Measurements from ENCODE around the gene CCAR1. TPM values are rescaled to one million over a fixed set of nuclear protein-coding genes. Genes with fewer than 3 reads are reported as not detected.
"Not testable (repeated sequence)": the region's sequence is repeated elsewhere in the genome, so short reads cannot be mapped to it uniquely, and the experiment has no call there.

Gene CCAR1
- total RNA-seq, 1 experiment from 2014 or later, result 103 TPM

DNA sequence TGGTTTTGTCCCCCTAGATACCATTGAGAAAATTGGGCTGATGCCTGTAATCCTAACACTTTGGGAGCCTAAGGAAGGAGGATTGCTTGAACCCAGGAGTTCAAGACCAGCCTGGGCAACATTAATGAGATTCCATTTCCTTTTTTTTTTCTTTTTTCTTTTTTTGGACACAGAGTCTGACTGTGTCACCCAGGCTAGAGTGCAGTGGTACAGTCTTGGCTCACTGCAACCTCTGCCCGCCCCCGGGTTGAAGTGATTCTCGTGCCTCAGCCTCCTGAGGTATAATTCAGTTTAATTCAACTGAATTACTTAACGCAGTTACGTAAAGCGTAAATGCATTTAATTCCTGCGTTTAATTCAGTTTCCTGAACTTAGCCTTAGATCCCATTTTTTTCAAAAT is 13.3 kb downstream of the CCAR1 start:
- Mint-ChIP-seq H3K27ac (ENCODE audit: low read depth, unreplicated experiment) (no peak overlapping the region), H3K4me1 (ENCODE audit: insufficient read depth, unreplicated experiment) (no peaks in the 10 kb centered on the region), H3K36me3 (ENCODE audit: insufficient read depth, unreplicated experiment) (peaks cover 100% of the 10 kb centered on the region), H3K4me3 (ENCODE audit: unreplicated experiment) (no peak overlapping the region), H3K27me3 (ENCODE audit: insufficient read depth, unreplicated experiment) (no peaks in the 10 kb centered on the region), H3K9me3 (ENCODE audit: unreplicated experiment) (no peaks in the 10 kb centered on the region)
- no TSS peak for BruUV-seq (replicated peaks)
- ChIA-PET POLR2A (no interaction called here), CTCF (interaction anchor here (0.5 to 0.7 kb wide), 2 partner anchors 45 to 183 kb away, joined by 3 to 4 read pairs; no protein-coding TSS in a partner anchor)
- TF ChIP-seq, protein P1, sequence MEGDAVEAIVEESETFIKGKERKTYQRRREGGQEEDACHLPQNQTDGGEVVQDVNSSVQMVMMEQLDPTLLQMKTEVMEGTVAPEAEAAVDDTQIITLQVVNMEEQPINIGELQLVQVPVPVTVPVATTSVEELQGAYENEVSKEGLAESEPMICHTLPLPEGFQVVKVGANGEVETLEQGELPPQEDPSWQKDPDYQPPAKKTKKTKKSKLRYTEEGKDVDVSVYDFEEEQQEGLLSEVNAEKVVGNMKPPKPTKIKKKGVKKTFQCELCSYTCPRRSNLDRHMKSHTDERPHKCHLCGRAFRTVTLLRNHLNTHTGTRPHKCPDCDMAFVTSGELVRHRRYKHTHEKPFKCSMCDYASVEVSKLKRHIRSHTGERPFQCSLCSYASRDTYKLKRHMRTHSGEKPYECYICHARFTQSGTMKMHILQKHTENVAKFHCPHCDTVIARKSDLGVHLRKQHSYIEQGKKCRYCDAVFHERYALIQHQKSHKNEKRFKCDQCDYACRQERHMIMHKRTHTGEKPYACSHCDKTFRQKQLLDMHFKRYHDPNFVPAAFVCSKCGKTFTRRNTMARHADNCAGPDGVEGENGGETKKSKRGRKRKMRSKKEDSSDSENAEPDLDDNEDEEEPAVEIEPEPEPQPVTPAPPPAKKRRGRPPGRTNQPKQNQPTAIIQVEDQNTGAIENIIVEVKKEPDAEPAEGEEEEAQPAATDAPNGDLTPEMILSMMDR (IDR thresholded peaks at IDR 0.05; ENCODE audit: unreplicated experiment), result no peak
- no peak for DNase-seq (ENCODE audit: unreplicated experiment)
- intact Hi-C loops (cut with micrococcal nuclease), result no loop called here

- intact Hi-C loops (cut with micrococcal nuclease), result no loop called here
- CTCF ChIA-PET, result interaction anchor here (0.6 to 0.7 kb wide), 5 partner anchors 141 to 1473 kb away, joined by 3 to 4 read pairs (median 3); no protein-coding TSS in a partner anchor
- Mint-ChIP-seq H3K36me3 (ENCODE audit: insufficient read depth, unreplicated experiment) (peaks cover 100% of the 10 kb centered on the region), H3K4me1 (ENCODE audit: insufficient read depth, unreplicated experiment) (no peaks in the 10 kb centered on the region), H3K27me3 (ENCODE audit: insufficient read depth, unreplicated experiment) (no peaks in the 10 kb centered on the region), H3K9me3 (ENCODE audit: unreplicated experiment) (no peaks in the 10 kb centered on the region), H3K27ac (ENCODE audit: low read depth, unreplicated experiment) (no peak overlapping the region), H3K4me3 (ENCODE audit: unreplicated experiment) (no peak overlapping the region)
- no peak for DNase-seq (ENCODE audit: unreplicated experiment)
- TF ChIP-seq, protein P1 (IDR thresholded peaks at IDR 0.05; ENCODE audit: unreplicated experiment), result no peak
- no TSS peak for BruUV-seq (replicated peaks)
- POLR2A ChIA-PET, result no interaction called here
These were observed 14.1 kb downstream of the CCAR1 start for GRCh38 chr10:68735119-68735518.

DNA sequence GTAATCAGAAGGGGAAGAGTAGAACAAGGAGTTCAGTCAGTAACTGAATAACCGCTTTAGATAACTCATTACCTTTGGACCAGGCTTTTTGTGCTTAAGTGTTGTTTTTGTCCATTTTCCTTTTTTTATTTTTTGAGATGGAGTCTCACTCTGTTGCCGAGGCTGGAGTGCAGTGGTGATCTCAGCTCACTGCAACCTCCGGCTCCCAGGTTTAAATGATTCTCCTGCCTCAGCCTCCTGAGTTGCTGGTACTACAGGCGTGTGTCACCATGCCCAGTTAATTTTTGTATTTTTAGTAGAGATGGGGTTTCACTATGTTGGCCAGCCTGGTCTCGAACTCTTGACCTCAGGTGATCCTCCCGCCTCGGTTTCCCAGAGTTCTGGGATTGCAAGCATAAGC is 14.7 kb downstream of the CCAR1 start:
- intact Hi-C loops (cut with micrococcal nuclease); H3K9me3 Mint-ChIP-seq (ENCODE audit: unreplicated experiment); H3K4me1 Mint-ChIP-seq (ENCODE audit: insufficient read depth, unreplicated experiment); DNase-seq (ENCODE audit: unreplicated experiment); BruUV-seq (replicated peaks); H3K27ac Mint-ChIP-seq (ENCODE audit: low read depth, unreplicated experiment); H3K4me3 Mint-ChIP-seq (ENCODE audit: unreplicated experiment); H3K27me3 Mint-ChIP-seq (ENCODE audit: insufficient read depth, unreplicated experiment); POLR2A ChIA-PET: not testable (repeated sequence)
- CTCF ChIA-PET, result interaction anchor here (0.6 kb wide), 2 partner anchors 142 to 252 kb away, joined by 3 read pairs; no protein-coding TSS in a partner anchor
- peaks cover 95% of the 10 kb centered on the region for H3K36me3 Mint-ChIP-seq (ENCODE audit: insufficient read depth, unreplicated experiment)

DNA sequence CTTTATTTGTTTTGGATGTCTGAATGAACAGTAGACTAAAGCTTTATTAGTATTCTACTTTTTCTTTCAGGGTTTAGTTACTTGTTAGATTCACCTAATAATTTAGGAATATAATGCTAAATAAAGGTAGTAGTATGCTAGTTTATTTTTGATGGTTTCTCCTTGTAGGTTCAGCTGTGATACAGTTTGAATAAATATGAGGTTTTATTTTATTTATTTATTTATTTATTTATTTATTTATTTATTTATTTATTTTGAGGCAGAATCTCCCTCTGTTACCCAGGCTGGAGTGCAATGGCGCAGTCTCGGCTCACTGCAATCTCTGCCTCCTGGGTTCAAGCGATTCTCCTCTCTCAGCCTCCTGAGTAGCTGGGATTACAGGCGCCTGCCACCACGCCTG is 19.6 kb downstream of the CCAR1 start:
- POLR2A ChIA-PET, result interaction anchor here (0.7 kb wide), 1 partner anchor 140 kb away, joined by 3 read pairs; no protein-coding TSS in a partner anchor
- H3K4me1 Mint-ChIP-seq (ENCODE audit: insufficient read depth, unreplicated experiment); H3K9me3 Mint-ChIP-seq (ENCODE audit: unreplicated experiment); intact Hi-C loops (cut with micrococcal nuclease); H3K27me3 Mint-ChIP-seq (ENCODE audit: insufficient read depth, unreplicated experiment); H3K4me3 Mint-ChIP-seq (ENCODE audit: unreplicated experiment); CTCF ChIA-PET; H3K27ac Mint-ChIP-seq (ENCODE audit: low read depth, unreplicated experiment); BruUV-seq (replicated peaks); DNase-seq (ENCODE audit: unreplicated experiment): not testable (repeated sequence)
- H3K36me3 Mint-ChIP-seq (ENCODE audit: insufficient read depth, unreplicated experiment), result peaks cover 93% of the 10 kb centered on the region

GRCh38 chr10:68742397-68742796 is 21.4 kb downstream of the CCAR1 start:
- Mint-ChIP-seq H3K4me1 (ENCODE audit: insufficient read depth, unreplicated experiment) (no peaks in the 10 kb centered on the region), H3K36me3 (ENCODE audit: insufficient read depth, unreplicated experiment) (peaks cover 93% of the 10 kb centered on the region), H3K9me3 (ENCODE audit: unreplicated experiment) (no peaks in the 10 kb centered on the region), H3K27me3 (ENCODE audit: insufficient read depth, unreplicated experiment) (no peaks in the 10 kb centered on the region), H3K27ac (ENCODE audit: low read depth, unreplicated experiment) (no peak overlapping the region), H3K4me3 (ENCODE audit: unreplicated experiment) (no peak overlapping the region)
- intact Hi-C loops (cut with micrococcal nuclease), result no loop called here
- TF ChIP-seq, protein P1 (IDR thresholded peaks at IDR 0.05; ENCODE audit: unreplicated experiment), result no peak
- POLR2A ChIA-PET, result interaction anchor here (1.0 kb wide), 1 partner anchor 21 kb away, joined by 3 read pairs; the partner anchor contains the start of gene CCAR1
- CTCF ChIA-PET, result interaction anchor here (0.6 kb wide), 1 partner anchor 9 kb away, joined by 5 read pairs; no protein-coding TSS in a partner anchor
- DNase-seq (ENCODE audit: unreplicated experiment), result no peak
- BruUV-seq (replicated peaks), result no TSS peak

Data from MCF 10A (cell line).